ENCODE results near the gene MRC1.

The MRC1 gene

DNA sequence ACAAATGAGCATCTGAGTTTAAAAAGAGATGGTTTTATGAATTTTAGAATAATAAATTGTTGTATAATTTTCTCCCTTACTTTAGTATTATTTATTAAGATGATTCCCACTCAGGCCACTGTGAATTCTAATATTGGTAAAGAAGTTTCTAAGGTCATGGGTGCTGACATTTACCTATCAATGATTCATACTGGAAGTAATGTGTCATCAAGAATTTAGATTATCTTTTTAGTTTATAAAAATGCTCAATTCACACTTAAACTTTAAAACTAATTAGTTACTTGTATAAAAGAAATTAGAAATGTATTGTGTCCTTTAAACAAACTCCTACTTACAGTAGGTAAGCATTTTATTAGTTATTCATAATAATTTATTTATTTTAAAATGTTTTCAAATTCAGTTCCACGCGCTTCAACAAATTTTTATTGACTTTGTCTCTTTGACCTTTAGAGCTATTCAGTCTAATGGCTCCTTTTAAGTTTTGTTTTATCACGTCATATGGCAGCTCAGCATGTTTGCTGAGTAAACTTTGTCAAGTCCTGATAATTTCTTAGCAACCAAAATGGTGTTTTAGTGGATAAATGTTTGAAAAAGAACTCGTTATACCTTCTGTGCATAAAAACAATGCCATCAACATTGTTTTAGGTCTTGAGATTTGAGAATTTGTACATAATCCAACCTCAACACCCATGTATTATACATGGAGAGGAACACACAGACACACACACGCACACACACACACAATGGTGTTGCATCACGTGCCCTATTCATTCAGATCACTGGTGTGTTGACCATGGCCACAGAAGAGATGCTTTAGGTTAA lies 15.1 kb upstream of the MRC1 start:
- H3K4me3 ChIP-seq (ENCODE audit: low read length in 2 of 2), result peak overlapping the region in 1 of 2 donors; percentile 48
- H3K27me3 ChIP-seq (ENCODE audit: control insufficient read depth in 2 of 2, insufficient read depth in 2 of 2, low read length in 2 of 2), result no peaks in the 10 kb centered on the region
- H3K27ac ChIP-seq (ENCODE audit: low read depth in 2 of 2, low read length in 2 of 2), result peak overlapping the region; percentile 74 to 83
- peaks cover 13 to 24% of the 10 kb centered on the region in 2 donors for H3K4me1 ChIP-seq (ENCODE audit: control insufficient read depth in 2 of 2, insufficient read depth in 2 of 2, low read length in 2 of 2)
- H3K36me3 ChIP-seq (ENCODE audit: control insufficient read depth in 2 of 2, insufficient read depth in 2 of 2, low read length in 2 of 2), result no peaks in the 10 kb centered on the region
- no peaks in the 10 kb centered on the region for H3K9me3 ChIP-seq (ENCODE audit: control insufficient read depth in 2 of 2, low read length in 2 of 2)
- H3K9ac ChIP-seq (ENCODE audit: low read depth in 1 of 2, low read length in 2 of 2), result no peak overlapping the region

DNA sequence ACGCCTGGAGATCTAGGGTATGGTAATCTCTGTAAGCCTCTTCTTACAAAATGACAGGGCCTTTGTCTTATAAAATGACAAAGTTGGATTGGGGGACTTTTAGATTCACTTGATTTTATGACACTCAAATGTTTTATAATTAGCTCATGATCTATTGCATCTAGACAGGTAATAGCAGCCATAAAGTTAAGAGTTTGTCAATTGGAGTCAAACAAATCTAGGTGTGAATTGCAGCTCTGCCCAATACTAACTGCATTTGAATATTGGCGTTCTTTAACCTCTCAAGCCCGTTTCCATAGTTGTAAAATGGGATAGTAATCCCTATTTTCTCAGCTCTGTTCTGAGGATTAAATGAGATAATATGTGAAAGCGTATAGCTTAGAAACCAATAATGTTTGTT lies 14.1 kb upstream of the MRC1 start:
- Histone ChIP-seq H3K27me3 (ENCODE audit: control insufficient read depth in 2 of 2, insufficient read depth in 2 of 2, low read length in 2 of 2) (no peaks in the 10 kb centered on the region), H3K27ac (ENCODE audit: low read depth in 2 of 2, low read length in 2 of 2) (peak overlapping the region; percentile 74 to 83), H3K9me3 (ENCODE audit: control insufficient read depth in 2 of 2, low read length in 2 of 2) (no peaks in the 10 kb centered on the region), H3K4me1 (ENCODE audit: control insufficient read depth in 2 of 2, insufficient read depth in 2 of 2, low read length in 2 of 2) (peaks cover 13 to 24% of the 10 kb centered on the region in 2 donors), H3K9ac (ENCODE audit: low read depth in 1 of 2, low read length in 2 of 2) (no peak overlapping the region), H3K4me3 (ENCODE audit: low read length in 2 of 2) (peak overlapping the region; percentile 23 to 48), H3K36me3 (ENCODE audit: control insufficient read depth in 2 of 2, insufficient read depth in 2 of 2, low read length in 2 of 2) (no peaks in the 10 kb centered on the region)

DNA sequence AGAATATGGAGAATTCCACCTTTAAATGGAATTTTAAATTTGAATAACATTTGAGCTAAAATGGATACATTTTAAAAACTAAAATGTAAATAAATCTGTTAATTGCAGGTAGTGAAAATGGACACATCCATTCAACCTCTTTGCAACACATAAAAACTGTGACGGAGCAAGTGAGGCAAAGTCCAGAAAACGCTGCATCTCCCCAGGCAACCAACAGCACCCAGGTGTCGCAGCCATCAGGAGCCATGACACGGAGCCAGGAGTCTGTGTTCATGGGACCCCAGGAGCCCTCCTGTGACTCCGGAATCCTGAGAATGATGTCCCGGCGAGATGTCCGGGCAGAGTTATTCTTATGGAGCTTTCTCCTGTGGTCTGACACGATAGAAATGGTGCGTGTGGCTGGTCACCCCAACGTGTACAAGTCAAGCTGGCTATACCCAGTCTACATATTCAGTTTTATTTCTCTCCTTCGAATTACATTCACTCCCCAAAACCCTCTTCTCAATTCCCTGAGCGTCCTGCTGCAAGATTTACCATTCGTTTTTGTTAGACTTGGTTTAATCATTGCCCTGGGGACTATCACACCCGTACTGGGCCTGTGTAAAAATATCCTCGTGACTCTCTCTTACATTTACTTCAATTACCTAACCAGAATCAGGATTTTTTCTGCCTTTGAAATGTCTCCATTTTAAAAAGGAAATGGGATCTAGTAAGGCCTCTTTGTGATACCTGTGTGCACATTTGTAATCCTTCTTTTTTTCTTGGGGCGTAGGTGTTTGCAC lies 13.1 kb upstream of the MRC1 start:
- Histone ChIP-seq H3K4me1 (ENCODE audit: control insufficient read depth in 2 of 2, insufficient read depth in 2 of 2, low read length in 2 of 2) (peaks cover 13 to 24% of the 10 kb centered on the region in 2 donors), H3K9ac (ENCODE audit: low read depth in 1 of 2, low read length in 2 of 2) (peak overlapping the region in 1 of 2 donors; percentile 5), H3K36me3 (ENCODE audit: control insufficient read depth in 2 of 2, insufficient read depth in 2 of 2, low read length in 2 of 2) (no peaks in the 10 kb centered on the region), H3K4me3 (ENCODE audit: low read length in 2 of 2) (peak overlapping the region in 1 of 2 donors; percentile 13), H3K27me3 (ENCODE audit: control insufficient read depth in 2 of 2, insufficient read depth in 2 of 2, low read length in 2 of 2) (no peaks in the 10 kb centered on the region), H3K27ac (ENCODE audit: low read depth in 2 of 2, low read length in 2 of 2) (peak overlapping the region; percentile 47 to 48), H3K9me3 (ENCODE audit: control insufficient read depth in 2 of 2, low read length in 2 of 2) (no peaks in the 10 kb centered on the region)

GRCh38 chr10:17801507-17801906 lies 7.6 kb upstream of the MRC1 start:
- no peak overlapping the region for H3K9ac ChIP-seq (ENCODE audit: low read depth in 1 of 2, low read length in 2 of 2)
- no peaks in the 10 kb centered on the region for H3K9me3 ChIP-seq (ENCODE audit: control insufficient read depth in 2 of 2, low read length in 2 of 2)
- no peaks in the 10 kb centered on the region for H3K27me3 ChIP-seq (ENCODE audit: control insufficient read depth in 2 of 2, insufficient read depth in 2 of 2, low read length in 2 of 2)
- no peak overlapping the region for H3K4me3 ChIP-seq (ENCODE audit: low read length in 2 of 2)
- no peaks in the 10 kb centered on the region for H3K4me1 ChIP-seq (ENCODE audit: control insufficient read depth in 2 of 2, insufficient read depth in 2 of 2, low read length in 2 of 2)
- no peak overlapping the region for H3K27ac ChIP-seq (ENCODE audit: low read depth in 2 of 2, low read length in 2 of 2)
- no peaks in the 10 kb centered on the region for H3K36me3 ChIP-seq (ENCODE audit: control insufficient read depth in 2 of 2, insufficient read depth in 2 of 2, low read length in 2 of 2)

GRCh38 chr10:17802350-17802749 lies 6.8 kb upstream of the MRC1 start:
- Histone ChIP-seq H3K36me3 (ENCODE audit: control insufficient read depth in 2 of 2, insufficient read depth in 2 of 2, low read length in 2 of 2) (no peaks in the 10 kb centered on the region), H3K27me3 (ENCODE audit: control insufficient read depth in 2 of 2, insufficient read depth in 2 of 2, low read length in 2 of 2) (no peaks in the 10 kb centered on the region), H3K9ac (ENCODE audit: low read depth in 1 of 2, low read length in 2 of 2) (no peak overlapping the region), H3K4me1 (ENCODE audit: control insufficient read depth in 2 of 2, insufficient read depth in 2 of 2, low read length in 2 of 2) (no peaks in the 10 kb centered on the region), H3K9me3 (ENCODE audit: control insufficient read depth in 2 of 2, low read length in 2 of 2) (no peaks in the 10 kb centered on the region), H3K4me3 (ENCODE audit: low read length in 2 of 2) (no peak overlapping the region), H3K27ac (ENCODE audit: low read depth in 2 of 2, low read length in 2 of 2) (no peak overlapping the region)

DNA sequence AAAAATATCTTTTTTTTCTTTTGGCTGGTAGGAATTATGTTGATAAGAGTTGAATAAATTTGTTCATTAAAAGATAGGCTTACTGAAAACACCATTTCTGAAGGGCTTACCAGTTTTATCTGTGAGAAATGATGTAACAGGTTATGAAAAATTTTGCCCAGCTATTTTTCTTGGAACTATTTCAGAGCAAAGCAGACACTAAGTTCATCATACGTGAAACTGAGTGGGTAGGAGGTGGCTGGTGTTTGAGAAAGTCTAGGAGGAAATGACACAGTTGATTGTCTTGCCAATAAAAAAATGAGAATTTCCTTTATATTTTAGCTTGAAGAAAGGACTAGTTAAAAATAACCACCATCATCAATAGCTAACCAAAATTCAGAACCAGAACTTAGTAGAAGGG lies 6.2 kb upstream of the MRC1 start:
- Histone ChIP-seq H3K4me3 (ENCODE audit: low read length in 2 of 2) (no peak overlapping the region), H3K36me3 (ENCODE audit: control insufficient read depth in 2 of 2, insufficient read depth in 2 of 2, low read length in 2 of 2) (no peaks in the 10 kb centered on the region), H3K4me1 (ENCODE audit: control insufficient read depth in 2 of 2, insufficient read depth in 2 of 2, low read length in 2 of 2) (no peaks in the 10 kb centered on the region), H3K27ac (ENCODE audit: low read depth in 2 of 2, low read length in 2 of 2) (no peak overlapping the region), H3K27me3 (ENCODE audit: control insufficient read depth in 2 of 2, insufficient read depth in 2 of 2, low read length in 2 of 2) (no peaks in the 10 kb centered on the region), H3K9ac (ENCODE audit: low read depth in 1 of 2, low read length in 2 of 2) (no peak overlapping the region), H3K9me3 (ENCODE audit: control insufficient read depth in 2 of 2, low read length in 2 of 2) (no peaks in the 10 kb centered on the region)

GRCh38 chr10:17805330-17805729 lies 3.8 kb upstream of the MRC1 start:
- Histone ChIP-seq H3K27ac (ENCODE audit: low read depth in 2 of 2, low read length in 2 of 2) (no peak overlapping the region), H3K36me3 (ENCODE audit: control insufficient read depth in 2 of 2, insufficient read depth in 2 of 2, low read length in 2 of 2) (no peaks in the 10 kb centered on the region), H3K4me1 (ENCODE audit: control insufficient read depth in 2 of 2, insufficient read depth in 2 of 2, low read length in 2 of 2) (no peaks in the 10 kb centered on the region), H3K9ac (ENCODE audit: low read depth in 1 of 2, low read length in 2 of 2) (no peak overlapping the region), H3K9me3 (ENCODE audit: control insufficient read depth in 2 of 2, low read length in 2 of 2) (no peaks in the 10 kb centered on the region), H3K27me3 (ENCODE audit: control insufficient read depth in 2 of 2, insufficient read depth in 2 of 2, low read length in 2 of 2) (no peaks in the 10 kb centered on the region), H3K4me3 (ENCODE audit: low read length in 2 of 2) (no peak overlapping the region)

DNA sequence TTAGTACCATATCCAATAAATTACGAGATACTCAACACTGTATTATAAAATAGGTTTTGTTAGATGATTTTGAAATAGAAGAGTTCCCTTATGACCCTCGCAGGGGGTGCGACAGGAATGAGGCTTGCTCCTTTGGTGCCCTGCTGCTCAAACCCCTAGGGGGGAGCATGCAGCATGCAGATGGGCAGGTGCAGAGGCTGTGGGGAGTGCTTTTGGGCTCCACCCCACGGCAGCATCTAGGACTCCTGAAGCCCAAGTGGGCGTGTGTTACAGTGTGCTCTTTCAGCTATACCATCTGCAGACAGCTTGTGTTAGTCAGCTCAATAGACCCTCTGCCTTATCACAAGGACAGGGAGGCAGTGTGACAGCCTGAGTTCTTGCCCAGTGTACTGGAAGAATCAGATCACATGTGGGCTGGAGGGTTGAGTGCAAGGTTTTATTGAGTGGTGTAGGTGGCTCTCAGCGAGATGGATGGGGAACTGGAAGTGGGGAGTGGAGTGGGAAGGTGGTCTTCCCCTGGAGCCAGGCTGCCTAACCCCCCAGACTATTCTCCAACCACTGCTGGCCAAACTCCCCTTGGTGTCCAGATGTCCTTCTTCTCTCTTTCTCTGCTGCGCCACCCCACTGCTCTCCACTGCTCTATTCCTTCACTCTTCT lies 3.1 kb upstream of the MRC1 start:
- Histone ChIP-seq H3K27ac (ENCODE audit: low read depth in 2 of 2, low read length in 2 of 2) (no peak overlapping the region), H3K4me3 (ENCODE audit: low read length in 2 of 2) (no peak overlapping the region), H3K9me3 (ENCODE audit: control insufficient read depth in 2 of 2, low read length in 2 of 2) (no peaks in the 10 kb centered on the region), H3K27me3 (ENCODE audit: control insufficient read depth in 2 of 2, insufficient read depth in 2 of 2, low read length in 2 of 2) (no peaks in the 10 kb centered on the region), H3K9ac (ENCODE audit: low read depth in 1 of 2, low read length in 2 of 2) (no peak overlapping the region), H3K4me1 (ENCODE audit: control insufficient read depth in 2 of 2, insufficient read depth in 2 of 2, low read length in 2 of 2) (no peaks in the 10 kb centered on the region), H3K36me3 (ENCODE audit: control insufficient read depth in 2 of 2, insufficient read depth in 2 of 2, low read length in 2 of 2) (no peaks in the 10 kb centered on the region)

GRCh38 chr10:17811146-17811865 lies 2.2 kb downstream of the MRC1 start:
- peak overlapping the region in 1 of 2 donors; percentile 20 for H3K4me3 ChIP-seq (ENCODE audit: low read length in 2 of 2)
- no peaks in the 10 kb centered on the region for H3K36me3 ChIP-seq (ENCODE audit: control insufficient read depth in 2 of 2, insufficient read depth in 2 of 2, low read length in 2 of 2)
- H3K9me3 ChIP-seq (ENCODE audit: control insufficient read depth in 2 of 2, low read length in 2 of 2), result no peaks in the 10 kb centered on the region
- no peak overlapping the region for H3K9ac ChIP-seq (ENCODE audit: low read depth in 1 of 2, low read length in 2 of 2)
- H3K27ac ChIP-seq (ENCODE audit: low read depth in 2 of 2, low read length in 2 of 2), result no peak overlapping the region
- H3K4me1 ChIP-seq (ENCODE audit: control insufficient read depth in 2 of 2, insufficient read depth in 2 of 2, low read length in 2 of 2), result no peaks in the 10 kb centered on the region
- H3K27me3 ChIP-seq (ENCODE audit: control insufficient read depth in 2 of 2, insufficient read depth in 2 of 2, low read length in 2 of 2), result no peaks in the 10 kb centered on the region

Data from mucosa of rectum (tissue), 2 donors.